Gastroesophageal sphincter (tissue), 3 donors: ENCODE data around the gene CCL16.

ENCODE experiments used
- CTCF ChIP-seq, 4 experiments: fragments of 200-600 bp in 2 of 4; fragments of 450-650 bp in 2 of 4; sonication (generic) in 1 of 4; IDR thresholded peaks; one replicate each; pipeline ENCODE4 v1.5.1; 2017 to 2019; ENCODE audit warnings: antibody characterized with exemption in 4 of 4, mild to moderate bottlenecking in 2 of 4, moderate library complexity in 2 of 4
- EP300 ChIP-seq: sonication (generic); formaldehyde crosslinking; IDR thresholded peaks from one replicate; pipeline ENCODE4 v1.6.1; 2017; ENCODE audit warnings: antibody characterized with exemption, mild to moderate bottlenecking
- POLR2A ChIP-seq, 2 donors: fragments of 450-650 bp; IDR thresholded peaks; one replicate each; pipeline ENCODE4 v1.6.1; 2017; ENCODE audit warnings: antibody characterized with exemption in 2 of 2, mild to moderate bottlenecking in 2 of 2, moderate library complexity in 1 of 2

GRCh38 chr17:35968520-35969054 is 12.7 kb downstream of the CCL16 start:
- TF ChIP-seq CTCF (IDR thresholded peaks at IDR 0.05), result no peak
- TF ChIP-seq POLR2A (IDR thresholded peaks at IDR 0.05), result no peak
- no peak for TF ChIP-seq EP300
